ENCODE results near the gene TOGARAM2. TPM values are rescaled to one million over a fixed set of nuclear protein-coding genes. Genes with fewer than 3 reads are reported as not detected.

The TOGARAM2 gene
- total and polyA plus RNA-seq, 10 of the 15 experiments (the other 5 are each of a cell fraction or from before 2014, with no cell fraction given), result 0.01 to 0.06 (median 0.03) TPM; not detected in 7

GRCh38 chr2:28972778-28973335, 8.2 kb upstream of the TOGARAM2 start:
- Histone ChIP-seq H3K9me3 (replicated peaks; ENCODE audit: control insufficient read depth, insufficient read depth, low read length) (no peaks in the 10 kb centered on the region), H4K20me1 (ENCODE audit: control insufficient read depth, insufficient read depth) (no peaks in the 10 kb centered on the region), H3K27me3 (replicated peaks in 1 of 2; ENCODE audit: control insufficient read depth in 2 of 2, insufficient read depth in 2 of 2, low read length in 1 of 2) (no peaks in the 10 kb centered on the region; a peak in 1 of 4 replicates), H3K4me3 (no peak overlapping the region), H2AFZ (ENCODE audit: control insufficient read depth, low read depth, low read length) (no peak overlapping the region), H3K9ac (ENCODE audit: control insufficient read depth, insufficient read depth, low read length) (no peak overlapping the region), H3K79me2 (ENCODE audit: control insufficient read depth, insufficient read depth, low read length) (no peaks in the 10 kb centered on the region), H3K36me3 (ENCODE audit: control insufficient read depth in 2 of 2, insufficient read depth in 2 of 2, low read length in 1 of 2) (no peaks in the 10 kb centered on the region), H3K4me2 (ENCODE audit: control insufficient read depth, insufficient read depth) (no peak overlapping the region), H3K27ac (ENCODE audit: control insufficient read depth, insufficient read depth) (no peak overlapping the region), H3K4me1 (ENCODE audit: control insufficient read depth, insufficient read depth, low read length) (no peaks in the 10 kb centered on the region)
- FAIRE-seq (no peak), DNase-seq (ENCODE audit: low read depth, low spot score) (no peak), ATAC-seq (peak; percentile 52)
- ChIA-PET CTCF (interaction anchor here (1.4 to 2.4 kb wide), 2 partner anchors 12 to 14 kb away, joined by 4 to 5 read pairs; no protein-coding TSS in a partner anchor), POLR2A (no interaction called here), SMC1A (ENCODE audit: uncharacterized antibody, unreplicated experiment) (no interaction called here), RAD21 (ENCODE audit: unreplicated experiment) (no interaction called here)
- intact Hi-C loops (cut with micrococcal nuclease; ENCODE audit: unreplicated experiment) (no loop called here), in situ Hi-C loops (cut with MboI) (no loop called here)
- BruUV-seq (replicated peaks), result no TSS peak
- WGBS (ENCODE audit: insufficient coverage, insufficient replicate concordance, low lambda C conversion rate, missing lambda C conversion rate), result 8% methylated on average over 6 of the region's 6 CpGs
- TF ChIP-seq KLF5 (IDR thresholded peaks at IDR 0.05; ENCODE audit: partially characterized antibody) (no peak), SPI1 (IDR thresholded peaks at IDR 0.05; ENCODE audit: borderline replicate concordance, insufficient read depth, low read depth, low read length) (peak; percentile 28; the same call in 1 of the 2 replicates), NFYB (IDR thresholded peaks at IDR 0.05; ENCODE audit: insufficient read depth, low read depth, low read length) (0 out of 2 replicates have a peak, but pooled peaks have one; percentile 14)

- no TSS peak for BruUV-seq (replicated peaks)
- CTCF ChIA-PET, result interaction anchor here (1.4 kb wide), 1 partner anchor 15 kb away, joined by 4 read pairs; no protein-coding TSS in a partner anchor
- H3K9me3 ChIP-seq (replicated peaks; ENCODE audit: control insufficient read depth, insufficient read depth, low read length), result no peaks in the 10 kb centered on the region
- H3K4me1 ChIP-seq (ENCODE audit: control insufficient read depth, insufficient read depth, low read length), result no peaks in the 10 kb centered on the region
- RAD21 ChIA-PET (ENCODE audit: unreplicated experiment), result no interaction called here
- no peak overlapping the region for H2AFZ ChIP-seq (ENCODE audit: control insufficient read depth, low read depth, low read length)
- no peak overlapping the region for H3K9ac ChIP-seq (ENCODE audit: control insufficient read depth, insufficient read depth, low read length)
- H4K20me1 ChIP-seq (ENCODE audit: control insufficient read depth, insufficient read depth), result no peaks in the 10 kb centered on the region
- in situ Hi-C loops (cut with MboI) (no loop called here), intact Hi-C loops (cut with micrococcal nuclease; ENCODE audit: unreplicated experiment) (no loop called here)
- TF ChIP-seq JUND (IDR thresholded peaks at IDR 0.05; ENCODE audit: low read depth, low read length), result no peak
- no peak for TF ChIP-seq CBX5 (IDR thresholded peaks at IDR 0.05; ENCODE audit: low read depth)
- no peak for TF ChIP-seq STAT1 (conservative IDR thresholded peaks at IDR 0.05)
- no peak for TF ChIP-seq TCF12 (IDR thresholded peaks at IDR 0.05; ENCODE audit: low read depth, low read length)
- TF ChIP-seq BHLHE40 (IDR thresholded peaks at IDR 0.05; ENCODE audit: borderline replicate concordance in 1 of 2, low read depth in 2 of 2, low read length in 1 of 2), result no peak
- no peak for TF ChIP-seq FOS (IDR thresholded peaks at IDR 0.05; ENCODE audit: borderline replicate concordance, extremely low read depth, insufficient read length)
- no peak for TF ChIP-seq EGR1 (IDR thresholded peaks at IDR 0.05; ENCODE audit: borderline replicate concordance in 1 of 2, low read depth in 2 of 2, low read length in 2 of 2)
- TF ChIP-seq SMAD1 (IDR thresholded peaks at IDR 0.05; ENCODE audit: low read depth, partially characterized antibody), result no peak
- TF ChIP-seq EZH2 (IDR thresholded peaks at IDR 0.05; ENCODE audit: borderline replicate concordance, control insufficient read depth, low read depth, low read length), result no peak
- no peak for TF ChIP-seq MYB (IDR thresholded peaks at IDR 0.05; ENCODE audit: borderline replicate concordance, low read depth, low read length)
- no peaks in the 10 kb centered on the region for H3K36me3 ChIP-seq (ENCODE audit: control insufficient read depth in 2 of 2, insufficient read depth in 2 of 2, low read length in 1 of 2)
- H3K4me2 ChIP-seq (ENCODE audit: control insufficient read depth, insufficient read depth), result no peak overlapping the region
- 36% methylated on average over 4 of the region's 4 CpGs for WGBS (ENCODE audit: insufficient coverage, insufficient replicate concordance, low lambda C conversion rate, missing lambda C conversion rate)
- POLR2A ChIA-PET, result no interaction called here
- SMC1A ChIA-PET (ENCODE audit: uncharacterized antibody, unreplicated experiment), result no interaction called here
- H3K4me3 ChIP-seq, result no peak overlapping the region
- H3K27ac ChIP-seq (ENCODE audit: control insufficient read depth, insufficient read depth), result no peak overlapping the region
- H3K79me2 ChIP-seq (ENCODE audit: control insufficient read depth, insufficient read depth, low read length), result no peaks in the 10 kb centered on the region
- FAIRE-seq, result no peak
- H3K27me3 ChIP-seq (replicated peaks in 1 of 2; ENCODE audit: control insufficient read depth in 2 of 2, insufficient read depth in 2 of 2, low read length in 1 of 2), result no peaks in the 10 kb centered on the region; a peak in 1 of 4 replicates
- ATAC-seq, result no peak
- DNase-seq (ENCODE audit: low read depth, low spot score), result no peak
These were observed 6.8 kb upstream of the TOGARAM2 start for GRCh38 chr2:28974252-28974651.
